ENCODE results near the gene MAML2. TPM values are rescaled to one million over a fixed set of nuclear protein-coding genes. Genes with fewer than 3 reads are reported as not detected.
A peak's percentile ranks its signal among the peaks of the same experiment; 100 is the strongest.

The MAML2 gene
- total and polyA plus RNA-seq, 9 of the 15 experiments (the other 6 are each of a cell fraction or from before 2014, with no cell fraction given), result 0.79 to 6.8 (median 4.8) TPM

GRCh38 chr11:96242971-96243647 is 99.9 kb downstream of the MAML2 start (continued):
- TF ChIP-seq POLR2G (IDR thresholded peaks at IDR 0.05; ENCODE audit: low read depth, low read length) (peak; percentile 77), CEBPB (tag; IDR thresholded peaks at IDR 0.05) (peak; percentile 91), FOSL1 (tag; conservative IDR thresholded peaks at IDR 0.05) (peak; percentile 57; the same call in 1 of the 2 replicates), C11orf30 (IDR thresholded peaks at IDR 0.05; ENCODE audit: low read depth) (0 out of 2 replicates have a peak, but pooled peaks have one; percentile 4), ZNF395 (CRISPR knock-in tag; IDR thresholded peaks at IDR 0.05) (peak; percentile 61; the same call in 1 of the 2 replicates), MGA (IDR thresholded peaks at IDR 0.05) (peak; percentile 77), ZNF184 (CRISPR knock-in tag; IDR thresholded peaks at IDR 0.05) (no peak), CTBP1 (IDR thresholded peaks at IDR 0.05; ENCODE audit: borderline replicate concordance) (peak; percentile 55; the same call in 1 of the 2 replicates), ZNF449 (CRISPR knock-in tag; IDR thresholded peaks at IDR 0.05) (no peak), ZBTB1 (CRISPR knock-in tag; IDR thresholded peaks at IDR 0.05; ENCODE audit: borderline replicate concordance, low read depth) (no peak), SIN3A (IDR thresholded peaks at IDR 0.05; ENCODE audit: borderline replicate concordance in 2 of 2, control insufficient read depth in 1 of 2, low read depth in 2 of 2, low read length in 2 of 2) (peak in 1 of 2 experiments; percentile 42; a peak in 1 of 4 replicates), TCF7 (IDR thresholded peaks at IDR 0.05; ENCODE audit: borderline replicate concordance) (no peak), ELF2 (CRISPR knock-in tag; IDR thresholded peaks at IDR 0.05) (peak; percentile 47; the same call in 1 of the 2 replicates)

Data from K562 (cell line).